ENCODE measurements around the gene ACACA.

DNA sequence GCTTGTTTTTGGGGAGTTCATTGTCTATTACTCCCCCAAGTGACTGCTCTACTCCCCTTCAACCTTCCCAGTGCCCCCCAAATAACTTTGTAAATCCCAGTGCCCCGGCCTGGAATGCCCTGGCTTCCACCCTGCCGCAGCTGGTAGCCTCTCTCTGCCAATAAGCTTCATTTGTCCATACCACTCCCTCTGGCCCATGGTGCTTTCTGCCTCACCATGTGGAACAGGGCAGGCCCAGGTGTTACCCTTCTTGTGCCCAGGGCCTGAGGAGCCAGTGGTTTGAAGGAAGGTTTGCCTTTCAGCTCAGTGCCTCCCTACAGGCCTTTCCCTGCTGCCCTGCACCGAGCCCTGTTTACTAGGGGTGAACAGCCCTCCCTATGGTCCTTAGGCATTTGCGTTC is 323.7 kb downstream of the ACACA start:
- no peak for TF ChIP-seq POLR2A (IDR thresholded peaks at IDR 0.05)
- TF ChIP-seq, protein P1, sequence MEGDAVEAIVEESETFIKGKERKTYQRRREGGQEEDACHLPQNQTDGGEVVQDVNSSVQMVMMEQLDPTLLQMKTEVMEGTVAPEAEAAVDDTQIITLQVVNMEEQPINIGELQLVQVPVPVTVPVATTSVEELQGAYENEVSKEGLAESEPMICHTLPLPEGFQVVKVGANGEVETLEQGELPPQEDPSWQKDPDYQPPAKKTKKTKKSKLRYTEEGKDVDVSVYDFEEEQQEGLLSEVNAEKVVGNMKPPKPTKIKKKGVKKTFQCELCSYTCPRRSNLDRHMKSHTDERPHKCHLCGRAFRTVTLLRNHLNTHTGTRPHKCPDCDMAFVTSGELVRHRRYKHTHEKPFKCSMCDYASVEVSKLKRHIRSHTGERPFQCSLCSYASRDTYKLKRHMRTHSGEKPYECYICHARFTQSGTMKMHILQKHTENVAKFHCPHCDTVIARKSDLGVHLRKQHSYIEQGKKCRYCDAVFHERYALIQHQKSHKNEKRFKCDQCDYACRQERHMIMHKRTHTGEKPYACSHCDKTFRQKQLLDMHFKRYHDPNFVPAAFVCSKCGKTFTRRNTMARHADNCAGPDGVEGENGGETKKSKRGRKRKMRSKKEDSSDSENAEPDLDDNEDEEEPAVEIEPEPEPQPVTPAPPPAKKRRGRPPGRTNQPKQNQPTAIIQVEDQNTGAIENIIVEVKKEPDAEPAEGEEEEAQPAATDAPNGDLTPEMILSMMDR (IDR thresholded peaks at IDR 0.05) = no peak

Data from suprapubic skin (tissue), 3 donors.